IPS-20b (cell line): Measurements from ENCODE around the gene GSG1L.

Experiments
- H3K27ac ChIP-seq: one replicate; pipeline ENCODE4 v1.5.1; 2013; ENCODE audit warnings: low read length
- H3K27me3 ChIP-seq: 2 replicates; pipeline ENCODE4 v1.6.1; 2013; ENCODE audit warnings: mild to moderate bottlenecking, low read length, inconsistent platforms; ENCODE audit not compliant: insufficient read depth
- H3K36me3 ChIP-seq: 2 replicates; pipeline ENCODE4 v1.6.1; 2013; ENCODE audit warnings: low read depth, mild to moderate bottlenecking, inconsistent platforms, low read length, moderate library complexity; ENCODE audit not compliant: insufficient read depth
- H3K4me1 ChIP-seq: 2 replicates; pipeline ENCODE4 v1.6.1; 2013; ENCODE audit warnings: mild to moderate bottlenecking, control low read depth, inconsistent platforms, low read length, moderate library complexity; ENCODE audit not compliant: insufficient read depth
- H3K4me3 ChIP-seq: 2 replicates; pipeline ENCODE4 v1.5.1; 2013; ENCODE audit warnings: mild to moderate bottlenecking, low read length, inconsistent platforms
- H3K9ac ChIP-seq: 2 replicates; pipeline ENCODE4 v1.6.1; 2013; ENCODE audit warnings: low read depth, mild to moderate bottlenecking, inconsistent platforms, low read length, moderate library complexity
- H3K9me3 ChIP-seq: 2 replicates; pipeline ENCODE4 v1.6.1; 2013; ENCODE audit warnings: mild to moderate bottlenecking, low read depth, low read length, inconsistent platforms; ENCODE audit not compliant: insufficient read depth

Gene GSG1L

GRCh38 chr16:27827765-27828164 lies 235.7 kb downstream of the GSG1L start:
- H3K4me1 ChIP-seq = no peaks in the 10 kb centered on the region
- no peak overlapping the region for H3K9ac ChIP-seq
- no peaks in the 10 kb centered on the region for H3K27me3 ChIP-seq
- peaks cover 12% of the 10 kb centered on the region; the same call in 1 of the 2 replicates for H3K9me3 ChIP-seq
- no peaks in the 10 kb centered on the region for H3K36me3 ChIP-seq
- no peak overlapping the region for H3K27ac ChIP-seq
- no peak overlapping the region for H3K4me3 ChIP-seq

DNA sequence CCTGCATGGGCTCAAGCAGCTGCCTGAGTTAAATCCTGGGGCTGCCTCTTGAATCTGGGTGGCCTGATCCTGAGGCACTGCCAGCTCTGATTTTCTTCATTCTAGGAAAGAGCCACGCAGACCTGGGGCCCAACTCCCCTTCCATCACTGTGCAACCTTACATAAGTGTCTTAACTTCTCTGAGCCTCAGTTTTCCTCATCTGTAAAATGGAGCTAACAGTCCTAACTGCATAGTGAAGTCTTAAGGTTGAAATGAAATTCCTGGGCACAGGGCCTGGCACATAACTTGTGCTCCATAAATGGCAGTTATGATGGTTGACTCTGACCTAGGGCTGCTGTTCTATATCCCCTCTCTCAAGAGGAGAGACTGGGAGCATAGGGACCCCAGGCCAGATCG lies 236.6 kb downstream of the GSG1L start:
- Histone ChIP-seq H3K4me1 (no peaks in the 10 kb centered on the region), H3K27me3 (no peaks in the 10 kb centered on the region), H3K36me3 (no peaks in the 10 kb centered on the region), H3K4me3 (no peak overlapping the region), H3K9ac (no peak overlapping the region), H3K9me3 (peaks cover 12% of the 10 kb centered on the region; the same call in 1 of the 2 replicates), H3K27ac (no peak overlapping the region)

GRCh38 chr16:27826081-27826892 lies 237.2 kb downstream of the GSG1L start:
- Histone ChIP-seq H3K36me3 (no peaks in the 10 kb centered on the region), H3K27ac (no peak overlapping the region), H3K9ac (no peak overlapping the region), H3K9me3 (peaks cover 12% of the 10 kb centered on the region; the same call in 1 of the 2 replicates), H3K4me1 (no peaks in the 10 kb centered on the region), H3K27me3 (no peaks in the 10 kb centered on the region), H3K4me3 (no peak overlapping the region)

- Histone ChIP-seq H3K4me1 (no peaks in the 10 kb centered on the region), H3K27me3 (no peaks in the 10 kb centered on the region), H3K9ac (no peak overlapping the region), H3K9me3 (peaks cover 3% of the 10 kb centered on the region; the same call in 1 of the 2 replicates), H3K27ac (no peak overlapping the region), H3K4me3 (no peak overlapping the region), H3K36me3 (no peaks in the 10 kb centered on the region)
Measured at GRCh38 chr16:27824786-27825185, 238.7 kb downstream of the GSG1L start.

DNA sequence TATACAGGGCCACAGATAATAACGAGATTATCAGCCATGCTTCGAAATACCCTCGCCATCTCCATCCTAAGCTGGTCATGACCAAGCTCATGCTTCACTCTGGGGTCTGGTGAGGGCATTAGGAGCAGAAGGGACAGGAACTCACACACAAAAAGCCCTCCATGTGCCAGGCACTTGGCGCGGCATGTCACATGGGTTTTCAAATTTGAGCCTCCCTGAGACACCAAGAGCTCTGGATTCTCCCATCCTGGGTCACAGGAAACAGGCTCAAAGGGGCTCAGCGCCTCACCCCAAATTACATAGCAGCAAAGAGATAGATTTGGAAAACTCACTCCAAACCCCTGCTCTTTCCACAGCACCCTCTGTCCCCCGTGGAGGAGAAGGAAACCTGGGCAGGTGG lies 239.5 kb downstream of the GSG1L start:
- H3K27me3 ChIP-seq = no peaks in the 10 kb centered on the region
- no peak overlapping the region for H3K9ac ChIP-seq
- H3K4me3 ChIP-seq = no peak overlapping the region
- H3K36me3 ChIP-seq = no peaks in the 10 kb centered on the region
- H3K9me3 ChIP-seq = no peaks in the 10 kb centered on the region
- no peak overlapping the region for H3K27ac ChIP-seq
- no peaks in the 10 kb centered on the region for H3K4me1 ChIP-seq

- Histone ChIP-seq H3K9me3 (no peaks in the 10 kb centered on the region), H3K4me1 (no peaks in the 10 kb centered on the region), H3K27me3 (no peaks in the 10 kb centered on the region), H3K36me3 (no peaks in the 10 kb centered on the region), H3K4me3 (no peak overlapping the region), H3K9ac (no peak overlapping the region), H3K27ac (no peak overlapping the region)
Measured at GRCh38 chr16:27823421-27823820, 240.1 kb downstream of the GSG1L start.

GRCh38 chr16:27822996-27823395 lies 240.5 kb downstream of the GSG1L start:
- Histone ChIP-seq H3K27me3 (no peaks in the 10 kb centered on the region), H3K4me1 (no peaks in the 10 kb centered on the region), H3K9ac (no peak overlapping the region)

DNA sequence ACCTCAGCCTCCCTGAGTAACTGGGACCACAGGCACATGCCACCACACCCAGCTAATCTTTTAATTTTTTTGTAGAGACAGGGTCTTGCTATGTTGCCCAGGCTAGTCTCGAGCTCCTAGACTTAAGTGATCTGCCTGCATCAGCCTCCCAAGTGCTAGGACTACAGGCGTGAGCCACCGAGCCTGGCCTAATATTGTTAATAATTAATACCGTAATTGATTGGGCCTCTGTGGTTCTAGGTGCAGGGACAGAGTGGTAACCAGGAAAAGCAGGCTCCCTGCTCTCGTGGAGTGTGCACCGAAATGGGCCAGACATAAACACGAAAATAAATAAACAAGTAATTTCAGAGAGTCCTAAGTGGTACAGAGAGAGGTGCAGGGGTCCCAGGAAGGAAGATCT lies 241.0 kb downstream of the GSG1L start:
- Histone ChIP-seq H3K9ac (no peak overlapping the region), H3K27me3 (no peaks in the 10 kb centered on the region), H3K27ac (no peak overlapping the region), H3K4me3 (no peak overlapping the region), H3K9me3 (no peaks in the 10 kb centered on the region), H3K36me3 (no peaks in the 10 kb centered on the region), H3K4me1 (no peaks in the 10 kb centered on the region)

More at GRCh38 chr16:27822996-27823395, 240.5 kb downstream of the GSG1L start:
- Histone ChIP-seq H3K4me3 (no peak overlapping the region), H3K27ac (no peak overlapping the region), H3K9me3 (no peaks in the 10 kb centered on the region), H3K36me3 (no peaks in the 10 kb centered on the region)

DNA sequence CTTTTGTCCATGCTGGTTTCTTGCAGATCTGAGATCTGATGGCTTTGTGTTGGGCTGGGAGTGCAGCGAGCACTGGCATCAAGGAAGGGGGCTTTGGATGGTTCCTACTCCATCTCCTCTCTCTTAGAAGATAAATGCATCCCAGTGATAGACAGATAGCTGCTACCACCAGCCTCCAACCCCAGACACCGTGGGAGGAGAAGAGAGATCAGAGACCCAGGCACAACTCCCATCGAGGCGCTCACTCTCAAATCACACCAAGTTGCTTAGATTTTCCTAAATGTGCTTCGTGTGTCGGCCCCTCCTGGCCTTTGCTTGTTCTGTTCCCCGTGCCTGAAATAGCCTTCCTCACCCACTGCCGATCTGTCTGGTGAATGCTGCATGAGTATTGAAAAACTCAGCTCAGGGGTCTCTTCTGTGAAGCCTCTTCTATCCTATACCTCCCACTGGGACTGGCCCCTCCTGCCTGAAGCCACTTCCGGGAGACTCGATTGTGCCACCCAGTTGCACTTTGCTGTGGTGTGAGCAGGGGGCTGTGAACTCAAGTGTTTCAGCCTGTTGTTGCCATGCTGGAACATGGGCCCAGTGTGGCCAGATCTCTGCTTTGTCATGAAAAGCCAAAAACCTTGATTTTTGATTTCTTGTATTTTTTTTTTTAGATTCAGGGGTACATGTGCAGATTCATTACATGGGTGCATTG lies 242.7 kb downstream of the GSG1L start:
- no peaks in the 10 kb centered on the region for H3K27me3 ChIP-seq
- no peaks in the 10 kb centered on the region for H3K36me3 ChIP-seq
- H3K9ac ChIP-seq = no peak overlapping the region
- H3K4me3 ChIP-seq = no peak overlapping the region
- H3K4me1 ChIP-seq = no peaks in the 10 kb centered on the region
- H3K9me3 ChIP-seq = no peaks in the 10 kb centered on the region
- H3K27ac ChIP-seq = no peak overlapping the region

DNA sequence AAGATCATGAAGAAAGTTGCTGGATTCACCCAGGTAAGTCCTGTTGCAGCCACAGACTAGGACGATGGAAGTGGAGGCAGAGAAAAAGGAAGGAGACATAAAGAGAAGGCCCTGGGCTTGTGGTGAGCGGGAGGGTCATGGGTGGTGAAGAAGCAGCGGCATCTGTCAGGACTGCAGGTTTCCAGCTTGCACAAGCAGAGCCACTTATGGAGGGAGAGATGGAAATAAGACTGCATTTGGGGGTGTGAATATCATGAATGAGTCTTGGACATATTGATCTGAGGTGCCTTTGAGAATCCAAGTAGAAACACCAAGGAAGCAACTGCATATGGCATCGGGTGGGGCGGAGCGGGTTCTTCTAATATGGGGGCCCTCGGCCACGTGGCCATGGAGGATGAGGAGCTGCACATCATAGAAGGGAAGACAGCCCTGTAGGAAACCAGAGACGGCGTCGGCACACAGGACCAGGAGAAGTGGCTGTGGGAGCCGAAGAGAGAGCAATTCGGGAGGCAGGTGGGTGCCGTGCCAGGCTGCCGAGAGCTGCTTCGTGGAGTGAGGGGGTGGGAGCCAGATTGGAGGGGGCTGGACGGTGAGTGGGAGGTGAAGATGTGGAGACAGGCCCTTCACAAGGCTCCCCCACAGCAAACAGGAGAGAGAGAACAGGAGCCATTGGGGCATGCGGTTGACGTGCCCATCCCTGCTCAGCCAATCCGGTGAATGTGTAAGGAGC lies 243.5 kb downstream of the GSG1L start:
- Histone ChIP-seq H3K9me3 (no peaks in the 10 kb centered on the region), H3K9ac (no peak overlapping the region), H3K4me1 (no peaks in the 10 kb centered on the region), H3K4me3 (no peak overlapping the region), H3K36me3 (no peaks in the 10 kb centered on the region), H3K27ac (no peak overlapping the region), H3K27me3 (no peaks in the 10 kb centered on the region)

DNA sequence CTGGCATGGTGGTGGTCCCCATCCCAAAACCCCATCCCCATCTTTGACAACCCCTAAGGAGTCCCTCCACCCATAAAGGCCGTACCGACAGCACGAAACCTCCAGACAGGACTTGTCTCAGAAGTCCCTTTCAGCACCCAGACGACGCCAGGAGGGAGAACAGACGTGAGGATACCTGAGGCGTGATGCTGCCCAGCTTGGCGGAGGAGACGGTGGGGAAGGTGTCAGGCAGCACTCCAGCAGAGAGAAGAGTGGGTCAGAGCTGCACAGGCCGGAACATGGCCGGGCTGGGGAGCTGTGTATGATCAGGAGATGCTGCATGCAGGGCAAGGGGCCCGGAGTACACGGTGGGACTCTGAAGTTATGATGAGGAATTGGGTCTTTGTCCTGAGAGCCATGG lies 244.2 kb downstream of the GSG1L start:
- H3K27me3 ChIP-seq = no peaks in the 10 kb centered on the region
- no peak overlapping the region for H3K9ac ChIP-seq
- H3K27ac ChIP-seq = no peak overlapping the region
- no peaks in the 10 kb centered on the region for H3K4me1 ChIP-seq
- no peaks in the 10 kb centered on the region for H3K9me3 ChIP-seq
- no peak overlapping the region for H3K4me3 ChIP-seq
- H3K36me3 ChIP-seq = no peaks in the 10 kb centered on the region
